ENCODE data around the gene UNC13B. TPM values are rescaled to one million over a fixed set of nuclear protein-coding genes. Genes with fewer than 3 reads are reported as not detected.

The UNC13B gene
- total and polyA plus RNA-seq, 9 of the 15 experiments (the other 6 are each of a cell fraction or from before 2014, with no cell fraction given) = 2.4 to 11.5 (median 8.6) TPM

DNA sequence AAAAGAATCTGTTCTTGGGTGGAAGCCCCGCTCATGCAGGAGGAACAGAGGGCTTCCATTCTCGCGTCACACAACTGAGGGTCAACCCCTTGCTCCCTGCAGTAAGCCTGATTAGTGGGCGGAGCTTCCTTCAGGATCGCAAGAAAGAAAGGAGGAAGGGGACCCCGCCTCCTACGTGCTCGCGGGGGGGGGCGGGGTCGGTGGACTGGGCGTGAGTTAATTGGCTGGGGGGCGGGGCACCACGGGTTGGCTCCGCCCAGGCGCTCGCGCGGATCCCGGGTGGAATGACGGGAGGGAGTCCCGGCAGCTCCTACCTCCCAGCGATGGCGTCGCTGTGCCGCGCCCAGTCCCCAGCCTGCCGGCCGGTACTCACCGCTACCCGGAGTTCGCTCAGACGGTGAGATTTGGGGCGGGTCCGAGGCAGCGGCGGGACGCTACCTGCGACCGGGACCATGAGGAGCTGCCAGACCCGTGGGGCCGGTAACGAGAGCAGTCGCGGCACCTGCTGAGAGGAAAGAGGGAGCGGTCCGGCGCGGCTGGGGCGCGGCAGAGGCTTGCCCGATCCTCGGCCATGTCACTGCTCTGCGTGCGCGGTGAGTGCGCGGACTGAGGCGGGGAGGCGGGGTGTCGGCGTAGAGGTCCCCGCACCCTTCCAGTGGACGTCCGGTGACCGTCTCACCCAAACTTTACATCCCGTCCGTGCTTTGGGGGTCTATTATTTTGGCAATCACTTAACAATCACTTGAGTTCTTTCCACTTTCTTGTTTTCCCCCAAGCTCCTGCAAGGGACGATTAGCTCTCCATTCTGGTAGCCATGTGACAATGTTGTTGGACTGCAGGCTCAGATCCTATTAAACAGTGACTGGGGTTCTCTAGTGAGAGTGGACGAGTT lies at the start of gene UNC13B (continued):
- TF ChIP-seq SAFB (IDR thresholded peaks at IDR 0.05; ENCODE audit: borderline replicate concordance, low read depth, low read length) (peak; percentile 58; the same call in 1 of the 2 replicates), ZNF507 (tag; conservative IDR thresholded peaks at IDR 0.05) (no peak), PTRF (tag; IDR thresholded peaks at IDR 0.05) (no peak), CREM (IDR thresholded peaks at IDR 0.05; ENCODE audit: low read depth) (peak; percentile 43; the same call in 1 of the 2 replicates), ZNF134 (CRISPR knock-in tag; conservative IDR thresholded peaks at IDR 0.05) (no peak), NEUROD1 (IDR thresholded peaks at IDR 0.05; ENCODE audit: borderline replicate concordance, low read depth, low read length, partially characterized antibody) (no peak), ZNF174 (CRISPR knock-in tag; IDR thresholded peaks at IDR 0.05) (no peak), BDP1 (IDR thresholded peaks at IDR 0.05; ENCODE audit: insufficient read depth, insufficient read length) (no peak), NBN (IDR thresholded peaks at IDR 0.05; ENCODE audit: low read depth) (no peak), SMARCC2 (IDR thresholded peaks at IDR 0.05; ENCODE audit: low read depth) (no peak), ZNF408 (CRISPR knock-in tag; IDR thresholded peaks at IDR 0.05; ENCODE audit: low read depth) (no peak), GATAD2B (IDR thresholded peaks at IDR 0.05; ENCODE audit: borderline replicate concordance) (no peak), TCF3 (CRISPR knock-in tag; IDR thresholded peaks at IDR 0.05) (no peak), TRIM28 (IDR thresholded peaks at IDR 0.05) (no peak), DIDO1 (tag; IDR thresholded peaks at IDR 0.05; ENCODE audit: low read depth) (no peak), ZNF77 (CRISPR knock-in tag; IDR thresholded peaks at IDR 0.05) (no peak), BHLHE40 (IDR thresholded peaks at IDR 0.05; ENCODE audit: low read length) (peak; percentile 16; the same call in 1 of the 2 replicates), ZNF133 (CRISPR knock-in tag; IDR thresholded peaks at IDR 0.05) (no peak), HNRNPL (IDR thresholded peaks at IDR 0.05; ENCODE audit: low read depth, low read length) (no peak), SNIP1 (IDR thresholded peaks at IDR 0.05; ENCODE audit: low read depth) (no peak), HOXB6 (CRISPR knock-in tag; IDR thresholded peaks at IDR 0.05; ENCODE audit: borderline replicate concordance) (no peak), ZFX (CRISPR knock-in tag; IDR thresholded peaks at IDR 0.05) (peak; percentile 42; the same call in 1 of the 2 replicates)
- TF ChIP-seq, protein P1, sequence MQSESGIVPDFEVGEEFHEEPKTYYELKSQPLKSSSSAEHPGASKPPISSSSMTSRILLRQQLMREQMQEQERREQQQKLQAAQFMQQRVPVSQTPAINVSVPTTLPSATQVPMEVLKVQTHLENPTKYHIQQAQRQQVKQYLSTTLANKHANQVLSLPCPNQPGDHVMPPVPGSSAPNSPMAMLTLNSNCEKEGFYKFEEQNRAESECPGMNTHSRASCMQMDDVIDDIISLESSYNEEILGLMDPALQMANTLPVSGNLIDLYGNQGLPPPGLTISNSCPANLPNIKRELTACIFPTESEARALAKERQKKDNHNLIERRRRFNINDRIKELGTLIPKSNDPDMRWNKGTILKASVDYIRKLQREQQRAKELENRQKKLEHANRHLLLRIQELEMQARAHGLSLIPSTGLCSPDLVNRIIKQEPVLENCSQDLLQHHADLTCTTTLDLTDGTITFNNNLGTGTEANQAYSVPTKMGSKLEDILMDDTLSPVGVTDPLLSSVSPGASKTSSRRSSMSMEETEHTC (IDR thresholded peaks at IDR 0.05) = no peak
- TF ChIP-seq, protein P2, sequence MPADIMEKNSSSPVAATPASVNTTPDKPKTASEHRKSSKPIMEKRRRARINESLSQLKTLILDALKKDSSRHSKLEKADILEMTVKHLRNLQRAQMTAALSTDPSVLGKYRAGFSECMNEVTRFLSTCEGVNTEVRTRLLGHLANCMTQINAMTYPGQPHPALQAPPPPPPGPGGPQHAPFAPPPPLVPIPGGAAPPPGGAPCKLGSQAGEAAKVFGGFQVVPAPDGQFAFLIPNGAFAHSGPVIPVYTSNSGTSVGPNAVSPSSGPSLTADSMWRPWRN (IDR thresholded peaks at IDR 0.05; ENCODE audit: low read depth) = no peak
- TF ChIP-seq, protein P3, sequence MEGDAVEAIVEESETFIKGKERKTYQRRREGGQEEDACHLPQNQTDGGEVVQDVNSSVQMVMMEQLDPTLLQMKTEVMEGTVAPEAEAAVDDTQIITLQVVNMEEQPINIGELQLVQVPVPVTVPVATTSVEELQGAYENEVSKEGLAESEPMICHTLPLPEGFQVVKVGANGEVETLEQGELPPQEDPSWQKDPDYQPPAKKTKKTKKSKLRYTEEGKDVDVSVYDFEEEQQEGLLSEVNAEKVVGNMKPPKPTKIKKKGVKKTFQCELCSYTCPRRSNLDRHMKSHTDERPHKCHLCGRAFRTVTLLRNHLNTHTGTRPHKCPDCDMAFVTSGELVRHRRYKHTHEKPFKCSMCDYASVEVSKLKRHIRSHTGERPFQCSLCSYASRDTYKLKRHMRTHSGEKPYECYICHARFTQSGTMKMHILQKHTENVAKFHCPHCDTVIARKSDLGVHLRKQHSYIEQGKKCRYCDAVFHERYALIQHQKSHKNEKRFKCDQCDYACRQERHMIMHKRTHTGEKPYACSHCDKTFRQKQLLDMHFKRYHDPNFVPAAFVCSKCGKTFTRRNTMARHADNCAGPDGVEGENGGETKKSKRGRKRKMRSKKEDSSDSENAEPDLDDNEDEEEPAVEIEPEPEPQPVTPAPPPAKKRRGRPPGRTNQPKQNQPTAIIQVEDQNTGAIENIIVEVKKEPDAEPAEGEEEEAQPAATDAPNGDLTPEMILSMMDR (IDR thresholded peaks at IDR 0.05 in 2 of 3, conservative IDR thresholded peaks at IDR 0.05 in 1 of 3; ENCODE audit: insufficient read depth in 2 of 3, low read depth in 1 of 3, low read length in 3 of 3) = no peak
